Activated T-helper 1 cell treated with anti-CD3 and anti-CD28 coated beads, Interleukin-2, amount 50 U/mL, for 16 hours (primary cell): Measurements from ENCODE around the gene TRPM3.

Source experiments
- DNase-seq, 2 donors: peaks; one replicate each; pipeline ENCODE4 v3.0.0-alpha.2; 2020; ENCODE audit warnings: low read depth in 1 of 2, low spot score in 1 of 2

TRPM3 gene

DNA sequence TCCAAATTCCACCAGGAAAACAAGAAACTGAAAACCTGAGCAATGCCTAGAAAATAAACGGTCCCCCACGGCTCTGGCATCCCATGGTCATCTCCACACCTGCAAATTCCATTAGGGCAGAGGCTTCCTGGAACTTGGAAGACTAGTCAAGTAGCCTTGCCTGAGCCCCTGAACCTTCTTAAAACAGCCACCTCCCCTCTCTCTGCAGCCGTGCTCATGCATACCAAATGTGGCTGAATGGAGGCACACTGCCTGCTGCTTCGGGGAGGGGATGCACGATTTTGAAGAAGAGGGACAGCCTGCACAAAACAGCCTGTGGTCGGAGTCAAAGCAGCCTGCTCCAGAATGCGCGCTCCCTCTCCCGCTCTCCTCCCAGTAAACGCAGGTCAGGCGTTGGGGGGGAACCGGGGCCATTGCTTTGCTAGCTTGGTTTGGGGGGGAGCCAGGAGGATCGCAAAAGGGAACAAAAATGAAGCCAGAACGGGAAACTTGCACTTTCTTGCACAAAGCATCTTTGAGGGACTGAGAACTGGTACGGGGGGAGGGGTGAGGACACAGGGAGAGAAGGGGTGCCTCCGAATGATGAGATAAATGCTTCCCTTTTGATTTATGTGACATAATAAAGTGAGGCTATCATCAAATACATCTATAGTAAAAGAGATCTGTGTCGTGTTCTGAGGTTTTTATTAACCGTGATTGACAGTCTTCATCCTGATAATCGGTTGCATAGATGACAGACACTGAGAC is at the start of gene TRPM3:
TSS of gene TRPM3 (minus strand) at position 347 of the 747 bp plus-strand sequence. CDS start at position 80, 267 bp downstream.
- no peak for DNase-seq

- no peak for DNase-seq
These were observed 47.0 kb upstream of the TRPM3 start for GRCh38 chr9:71168418-71168817.

DNA sequence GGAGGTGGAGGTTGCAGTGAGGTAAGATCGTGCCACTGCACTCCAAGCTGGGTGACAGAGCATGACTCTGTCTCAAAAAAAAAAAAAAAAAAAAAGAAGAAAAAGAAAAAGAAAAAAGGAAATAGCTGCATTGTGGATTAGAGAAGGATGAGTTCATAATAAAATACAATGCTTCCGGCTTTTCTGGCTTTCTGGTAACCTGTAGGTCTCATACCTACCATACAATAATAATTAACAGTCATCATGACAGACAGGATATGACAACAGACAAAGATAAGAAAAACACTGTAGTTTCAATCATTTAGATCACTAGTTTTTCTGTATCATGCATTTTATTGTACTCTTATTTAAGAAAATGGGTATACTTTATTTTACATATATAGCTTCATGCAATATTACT is 40.7 kb upstream of the TRPM3 start:
- DNase-seq: no peak

DNA sequence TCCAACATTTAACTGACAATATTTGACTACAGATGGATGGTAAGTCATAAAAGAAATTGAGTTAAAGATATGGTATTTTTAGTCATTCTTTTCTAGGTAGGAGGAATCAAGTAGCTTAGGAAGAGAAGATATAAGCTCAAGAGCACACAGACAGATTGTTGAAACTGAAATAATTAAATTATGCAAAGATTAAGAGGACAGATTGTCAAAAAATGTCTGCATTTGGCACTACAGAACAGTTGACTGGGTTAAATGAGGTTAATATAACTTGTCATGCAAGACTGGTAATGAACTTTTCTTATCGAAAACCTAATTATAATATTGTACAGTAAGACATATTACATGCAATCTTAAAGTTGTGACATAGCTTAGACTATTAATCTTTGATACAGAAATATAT is 36.3 kb upstream of the TRPM3 start:
- DNase-seq: no peak

DNA sequence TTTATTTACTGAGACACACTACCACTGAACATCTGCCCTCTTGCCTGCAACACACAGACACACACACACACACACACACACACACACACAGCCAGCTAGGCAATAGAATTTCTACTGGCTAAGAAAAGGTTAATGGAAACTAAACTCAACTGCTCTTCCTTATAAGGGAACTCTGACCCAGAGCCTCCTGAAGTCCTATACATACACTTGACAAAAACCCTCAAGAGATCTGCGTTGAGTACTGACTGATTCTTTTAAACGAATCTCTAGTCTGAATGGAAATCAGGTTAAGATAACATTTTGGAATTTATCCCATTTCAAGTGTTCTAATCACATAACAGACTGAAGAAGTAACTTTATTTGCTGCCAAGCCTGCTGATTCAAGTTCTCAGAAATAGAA is 25.9 kb upstream of the TRPM3 start:
- no peak for DNase-seq

GRCh38 chr9:71146511-71146910 is 25.1 kb upstream of the TRPM3 start:
- DNase-seq: no peak

GRCh38 chr9:71145179-71145578 is 23.8 kb upstream of the TRPM3 start:
- DNase-seq: no peak

GRCh38 chr9:71144495-71144894 is 23.1 kb upstream of the TRPM3 start:
- DNase-seq: no peak

- DNase-seq: no peak
These were observed 15.3 kb upstream of the TRPM3 start for GRCh38 chr9:71136696-71137095.

DNA sequence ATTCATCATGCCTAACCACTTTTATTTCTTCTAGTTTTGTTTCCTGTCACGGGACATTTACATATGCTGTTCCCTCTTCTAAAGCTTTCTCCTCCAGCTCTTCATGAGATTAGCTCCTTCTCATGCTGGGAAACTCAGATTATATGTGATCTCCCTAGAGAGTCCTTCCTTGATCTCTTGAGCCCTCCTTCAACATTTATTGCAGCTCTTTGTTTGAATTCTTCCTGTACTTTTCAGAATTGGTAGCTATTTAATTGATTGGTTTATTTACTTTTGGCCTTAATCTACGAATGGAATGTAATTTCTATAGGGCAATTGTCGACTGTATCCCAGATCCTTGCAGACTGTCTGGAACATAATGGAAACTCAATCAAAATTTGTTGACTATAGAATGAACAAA is 9.7 kb upstream of the TRPM3 start:
- no peak for DNase-seq

GRCh38 chr9:71130521-71130920 is 9.1 kb upstream of the TRPM3 start:
- no peak for DNase-seq

GRCh38 chr9:71128796-71129195 is 7.4 kb upstream of the TRPM3 start:
- no peak for DNase-seq

GRCh38 chr9:71127301-71127700 is 5.9 kb upstream of the TRPM3 start:
- no peak for DNase-seq

- no peak for DNase-seq
These were observed 1.0 kb upstream of the TRPM3 start for GRCh38 chr9:71122421-71122820.

- DNase-seq: no peak
These were observed 528 bp upstream of the TRPM3 start for GRCh38 chr9:71122022-71122275.

DNA sequence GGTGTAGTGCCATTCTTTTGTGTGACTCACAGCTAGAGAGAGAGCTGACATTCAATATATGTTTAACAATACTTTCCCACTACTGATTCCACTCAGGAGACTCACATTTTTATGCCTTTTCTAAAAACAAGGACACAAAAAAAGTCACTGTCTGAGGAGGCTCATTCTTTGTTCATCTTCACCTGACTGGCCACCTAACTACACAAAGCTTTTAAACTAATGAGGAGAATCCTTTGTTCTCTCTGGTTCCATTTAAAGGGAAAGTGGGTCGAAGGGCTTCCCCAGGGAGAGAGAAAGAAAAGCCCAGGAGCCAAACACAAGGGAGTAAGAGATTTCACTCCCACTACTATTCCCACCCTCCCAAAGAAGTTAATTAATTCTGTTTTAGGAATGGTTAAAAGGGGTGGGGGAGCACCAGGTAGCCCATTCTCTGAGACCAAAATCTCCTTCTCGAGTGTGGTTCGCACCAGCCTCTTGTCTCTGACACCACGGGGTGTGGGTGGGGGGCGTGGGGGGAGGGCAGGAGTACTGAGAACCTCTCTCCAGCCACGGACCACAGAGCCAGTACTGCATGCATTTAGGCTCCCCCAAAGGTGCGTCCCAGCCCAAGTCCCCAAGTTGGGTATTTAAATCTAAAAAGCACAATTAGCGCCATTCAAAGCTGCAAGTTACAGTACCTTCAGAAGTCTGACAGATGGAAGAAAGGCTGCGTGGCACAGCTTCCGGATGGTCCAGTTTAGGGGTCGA is 747 bp downstream of the TRPM3 start:
- no peak for DNase-seq

DNA sequence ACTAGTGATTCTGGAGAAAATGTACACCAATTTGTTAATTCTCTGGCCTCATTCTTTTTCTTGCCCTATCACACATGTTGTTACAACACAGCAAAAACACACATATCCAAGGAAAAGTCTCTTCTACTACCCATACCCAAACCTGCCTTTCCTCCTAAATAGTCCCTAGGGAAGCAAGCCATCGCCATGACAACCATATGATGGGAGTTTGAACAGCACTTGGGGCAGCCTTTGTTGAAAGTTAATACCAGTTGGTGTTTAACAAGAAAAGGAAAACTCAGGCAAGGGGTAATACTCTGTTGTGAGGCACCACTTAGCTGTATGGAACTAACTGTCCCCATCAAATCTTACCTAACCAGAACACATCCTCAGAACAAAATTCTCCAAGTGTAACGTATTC is 1.7 kb downstream of the TRPM3 start:
- no peak for DNase-seq

DNA sequence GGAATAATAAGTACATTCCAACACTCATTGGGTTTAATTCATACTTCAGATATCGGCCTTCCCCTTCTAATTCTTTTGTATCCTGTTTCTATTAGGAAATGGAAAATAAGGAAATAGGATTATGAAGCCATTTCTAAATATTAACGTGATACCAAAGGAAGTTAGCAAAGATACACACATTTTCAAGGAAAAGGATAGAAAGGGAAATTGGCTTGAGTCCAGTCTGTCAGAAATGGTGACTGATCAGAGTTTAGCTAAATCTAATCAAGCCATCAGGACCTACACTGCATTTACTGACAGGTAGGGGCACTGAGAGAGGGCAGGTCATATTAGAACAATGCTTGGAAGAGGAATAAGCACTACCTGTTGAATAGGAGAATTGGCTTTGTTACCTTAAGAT is 3.1 kb downstream of the TRPM3 start:
- DNase-seq: no peak

- no peak for DNase-seq
These were observed 5.9 kb downstream of the TRPM3 start for GRCh38 chr9:71115448-71115975.

GRCh38 chr9:71112866-71113265 is 8.6 kb downstream of the TRPM3 start:
- no peak for DNase-seq

DNA sequence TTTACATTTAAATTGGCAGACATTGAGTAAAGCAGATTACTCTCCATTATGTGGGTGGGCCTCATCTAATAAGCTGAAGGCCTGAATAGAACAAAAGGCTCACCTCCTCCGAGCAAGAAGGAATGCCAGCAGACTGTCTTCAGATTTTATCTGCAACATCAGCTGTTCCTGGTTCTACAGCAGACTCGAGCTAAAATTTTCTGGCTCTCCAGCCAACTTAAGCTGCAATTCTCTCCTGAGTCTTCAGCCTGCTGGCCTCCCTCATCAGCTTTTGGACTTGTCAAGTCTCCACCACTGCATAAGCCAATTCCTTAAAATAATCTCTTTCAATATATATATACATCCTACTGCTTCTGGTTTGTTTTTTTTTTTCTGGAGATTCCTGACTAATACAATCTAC is 12.5 kb downstream of the TRPM3 start:
- DNase-seq: no peak

- no peak for DNase-seq
These were observed 14.4 kb downstream of the TRPM3 start for GRCh38 chr9:71106992-71107391.

DNA sequence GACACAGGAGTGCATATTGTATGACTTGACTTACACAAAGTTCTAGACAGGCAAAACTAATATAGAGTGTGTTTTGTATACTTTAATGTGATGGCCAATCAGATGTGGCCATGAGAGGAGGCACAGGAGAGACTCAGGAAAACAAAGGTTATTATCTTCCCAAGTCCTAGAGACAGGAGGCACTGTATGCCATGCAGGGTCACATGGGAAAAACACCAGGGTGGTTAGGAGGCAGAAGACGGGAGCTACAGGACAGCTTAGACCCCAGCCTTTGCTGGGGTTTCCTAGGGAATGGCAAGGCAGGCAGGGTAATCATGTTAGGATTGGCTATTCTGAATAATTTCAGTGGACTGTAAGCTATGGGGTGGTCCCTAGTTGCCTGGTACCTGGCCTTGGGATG is 16.2 kb downstream of the TRPM3 start:
- DNase-seq: no peak
